ENCODE data around the gene ZNF599.

- TF ChIP-seq EZH2 (IDR thresholded peaks at IDR 0.05; ENCODE audit: borderline replicate concordance, low read depth, low read length, severe bottlenecking), result no peak
- TF ChIP-seq CTCF (IDR thresholded peaks at IDR 0.05; ENCODE audit: borderline replicate concordance, extremely low read depth, low read length, poor library complexity, severe bottlenecking), result no peak
Observed at GRCh38 chr19:34744896-34745690, 27.9 kb downstream of the ZNF599 start.

Data from DND-41 (cell line).